ENCODE results near the gene PBX4. TPM values are rescaled to one million over a fixed set of nuclear protein-coding genes. Genes with fewer than 3 reads are reported as not detected.
A peak's percentile ranks its signal among the peaks of the same experiment; 100 is the strongest.
"Not testable (repeated sequence)": the region's sequence is repeated elsewhere in the genome, so short reads cannot be mapped to it uniquely, and the experiment has no call there.

Gene PBX4
- 0.64 and 3.2 TPM in 2 replicates for total RNA-seq
- 2.5 and 4.3 TPM in 2 replicates for polyA plus RNA-seq

- DNase-seq (ENCODE audit: low spot score), result peak; percentile 96
- TF ChIP-seq EZH2phosphoT487 (IDR thresholded peaks at IDR 0.05; ENCODE audit: low read depth, severe bottlenecking, unreplicated experiment) (no peak), CTCF (IDR thresholded peaks at IDR 0.05; ENCODE audit: poor library complexity) (no peak), EZH2 (IDR thresholded peaks at IDR 0.05; ENCODE audit: borderline replicate concordance) (no peak)
- peak within 1 kb of the TSS; percentile 82 for H3K4me2 ChIP-seq
- no peaks in the 10 kb centered on the region for H3K9me3 ChIP-seq (ENCODE audit: low read depth)
- no peaks in the 10 kb centered on the region for H4K20me1 ChIP-seq (ENCODE audit: insufficient read depth, poor library complexity, severe bottlenecking)
- H3K4me1 ChIP-seq (ENCODE audit: insufficient read depth), result peaks cover 7% of the 10 kb centered on the region
- no peaks in the 10 kb centered on the region for H3K27me3 ChIP-seq
- peak within 1 kb of the TSS; percentile 27 for H3K4me3 ChIP-seq
- no peaks in the 10 kb centered on the region for H3K79me2 ChIP-seq
- H3K36me3 ChIP-seq (replicated peaks; ENCODE audit: insufficient read depth, low read depth), result no peaks in the 10 kb centered on the region
- peak within 1 kb of the TSS; percentile 64 for H3K27ac ChIP-seq
- 16% methylated on average over 52 of the region's 80 CpGs for WGBS (ENCODE audit: low lambda C conversion rate, missing lambda C conversion rate)
- H2AFZ ChIP-seq, result peak within 1 kb of the TSS; percentile 73
- H3K9me2 ChIP-seq (replicated peaks; ENCODE audit: insufficient read depth), result no peaks in the 10 kb centered on the region
Measured at GRCh38 chr19:19618219-19619051, at the start of gene PBX4. TSS of gene PBX4 (minus strand) at chr19:19618687. CDS start at chr19:19618629, 58 bp downstream.

GRCh38 chr19:19665420-19665948 is 47.0 kb upstream of the PBX4 start:
- Histone ChIP-seq H3K79me2 (peaks cover 41% of the 10 kb centered on the region), H3K4me1 (ENCODE audit: insufficient read depth) (peaks cover 22% of the 10 kb centered on the region), H4K20me1 (ENCODE audit: insufficient read depth, poor library complexity, severe bottlenecking) (peaks cover 17% of the 10 kb centered on the region)
- H3K27ac ChIP-seq; H3K36me3 ChIP-seq (replicated peaks; ENCODE audit: insufficient read depth, low read depth); H3K9me2 ChIP-seq (replicated peaks; ENCODE audit: insufficient read depth); H3K9me3 ChIP-seq (ENCODE audit: low read depth); H3K4me2 ChIP-seq; H3K27me3 ChIP-seq; DNase-seq (ENCODE audit: low spot score); H2AFZ ChIP-seq; H3K4me3 ChIP-seq: not testable (repeated sequence)
- 95% methylated on average over 22 of the region's 22 CpGs for WGBS (ENCODE audit: low lambda C conversion rate, missing lambda C conversion rate)

GRCh38 chr19:19663256-19664120 is 45.0 kb upstream of the PBX4 start, which contains the start of gene ATP13A1:
TSS of gene ATP13A1 (minus strand) at chr19:19663676. CDS start at chr19:19663666, 10 bp downstream.
- Histone ChIP-seq H3K4me2 (peak within 1 kb of the TSS; percentile 95), H3K4me3 (peak within 1 kb of the TSS; percentile 80), H3K9me2 (replicated peaks; ENCODE audit: insufficient read depth) (no peaks in the 10 kb centered on the region), H3K27me3 (no peaks in the 10 kb centered on the region), H3K9me3 (ENCODE audit: low read depth) (no peaks in the 10 kb centered on the region), H3K4me1 (ENCODE audit: insufficient read depth) (peaks cover 11% of the 10 kb centered on the region), H3K79me2 (peaks cover 37% of the 10 kb centered on the region), H4K20me1 (ENCODE audit: insufficient read depth, poor library complexity, severe bottlenecking) (peaks cover 17% of the 10 kb centered on the region), H3K36me3 (replicated peaks; ENCODE audit: insufficient read depth, low read depth) (no peaks in the 10 kb centered on the region), H2AFZ (peak within 1 kb of the TSS; percentile 48), H3K27ac (peak within 1 kb of the TSS; percentile 84)
- peak; percentile 97 for DNase-seq (ENCODE audit: low spot score)
- TF ChIP-seq EZH2 (IDR thresholded peaks at IDR 0.05; ENCODE audit: borderline replicate concordance) (no peak), CTCF (IDR thresholded peaks at IDR 0.05; ENCODE audit: poor library complexity) (no peak), EZH2phosphoT487 (IDR thresholded peaks at IDR 0.05; ENCODE audit: low read depth, severe bottlenecking, unreplicated experiment) (no peak)
- under 1% methylated on average over 72 of the region's 85 CpGs for WGBS (ENCODE audit: low lambda C conversion rate, missing lambda C conversion rate)

All from hepatocyte (in vitro differentiated cells).